HPDE6-E6E7 (cell line): ENCODE measurements around the gene NLN.
"Not testable (repeated sequence)": the region's sequence is repeated elsewhere in the genome, so short reads cannot be mapped to it uniquely, and the experiment has no call there.

Source experiments
- DNase-seq: peaks from one replicate; pipeline ENCODE4 v3.0.0; 2011; ENCODE audit warnings: missing footprints; ENCODE audit errors: extremely low spot score

Gene NLN

DNA sequence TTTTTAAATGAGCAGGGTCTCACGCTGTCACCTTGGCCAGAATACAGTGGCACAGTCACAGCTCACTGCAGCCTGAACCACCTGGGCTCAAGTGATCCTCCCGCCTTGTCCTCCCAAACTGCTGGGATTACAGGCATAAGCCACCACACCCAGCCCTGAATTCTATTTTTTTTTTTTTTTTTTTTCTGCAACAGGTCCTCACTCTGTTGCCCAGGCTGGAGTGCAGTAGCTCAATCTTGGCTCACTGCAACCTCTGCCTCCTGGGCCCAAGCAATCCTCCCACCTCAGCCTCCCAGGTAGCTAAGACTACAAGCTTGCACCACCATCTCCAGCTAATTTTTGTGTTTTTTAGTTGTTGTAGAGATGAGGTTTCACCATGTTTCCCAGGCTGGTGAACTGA lies 51.0 kb downstream of the NLN start:
- not testable (repeated sequence) for DNase-seq

GRCh38 chr5:65774346-65774745 lies 52.3 kb downstream of the NLN start:
- DNase-seq = no peak

- DNase-seq = no peak
Measured at GRCh38 chr5:65775476-65775875, 53.5 kb downstream of the NLN start.

DNA sequence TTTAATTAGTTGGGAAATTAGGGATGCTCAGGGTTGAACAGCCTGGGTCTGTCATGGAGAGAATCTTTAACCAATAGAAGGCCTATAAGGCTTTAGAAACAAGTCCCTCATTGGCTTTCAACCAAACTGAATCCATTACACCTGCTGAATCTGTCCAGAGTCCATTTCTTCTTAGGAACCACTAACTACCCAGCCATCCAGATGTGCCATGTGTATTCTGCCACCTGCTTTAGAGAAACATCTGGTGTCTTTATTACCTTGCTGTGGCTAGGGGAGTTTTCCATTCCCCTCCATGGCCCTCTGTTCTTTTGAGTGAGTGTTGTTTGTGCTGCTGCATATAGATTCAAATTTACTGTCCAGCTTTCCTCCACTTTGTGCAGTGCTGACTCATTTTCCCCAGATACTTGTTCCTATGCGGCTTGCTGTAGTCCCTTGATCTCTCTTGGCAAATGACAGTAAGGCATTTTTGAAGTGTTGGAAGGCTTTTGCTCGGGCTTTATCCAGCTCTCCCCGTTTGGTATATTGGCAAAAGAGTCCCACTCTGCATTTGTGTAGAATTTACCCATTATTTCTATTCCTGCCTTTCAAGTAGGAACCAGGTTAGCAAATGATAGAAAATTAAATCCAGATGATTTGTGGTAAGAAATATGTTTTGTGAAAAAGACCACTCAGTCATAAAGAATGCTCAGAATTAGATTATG lies 54.6 kb downstream of the NLN start:
- no peak for DNase-seq

DNA sequence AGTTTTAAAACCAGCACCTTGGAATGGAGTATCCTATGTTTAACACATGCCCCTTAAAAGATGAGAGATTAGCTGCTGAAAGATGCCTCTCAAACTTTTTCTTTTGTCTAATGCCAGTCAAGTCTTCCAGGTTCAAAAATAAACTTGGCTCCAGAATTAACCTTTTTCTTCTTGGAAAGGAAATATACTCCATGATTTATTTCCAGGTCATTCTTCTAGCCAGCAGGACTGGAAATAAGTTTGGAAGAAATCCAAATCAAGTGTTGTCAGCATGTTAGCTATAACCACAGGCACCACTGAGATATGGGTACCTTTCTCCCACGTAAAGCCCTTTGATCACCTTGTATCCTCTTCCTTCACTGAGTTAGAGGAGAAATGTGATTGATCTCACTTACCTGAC lies 56.1 kb downstream of the NLN start:
- DNase-seq = no peak

DNA sequence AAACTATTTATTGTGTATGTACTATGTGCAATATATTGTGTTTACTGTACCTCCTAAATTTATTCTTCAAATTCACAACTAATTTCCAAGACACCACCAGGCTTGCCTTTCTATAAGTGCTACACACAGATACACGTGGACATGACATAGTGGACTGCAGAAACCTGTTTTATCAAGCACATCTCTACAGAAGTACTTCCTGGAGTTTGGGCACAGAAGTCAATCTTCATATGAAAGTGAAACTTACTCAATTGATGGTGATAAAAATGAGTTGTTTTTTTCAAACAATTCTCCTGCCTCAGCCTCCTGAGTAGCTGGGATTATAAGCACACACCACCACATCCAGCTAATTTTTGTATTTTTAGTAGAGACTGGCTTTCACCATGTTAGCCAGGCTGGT lies 57.6 kb downstream of the NLN start:
- no peak for DNase-seq

- DNase-seq = not testable (repeated sequence)
Measured at GRCh38 chr5:65788296-65788695, 66.3 kb downstream of the NLN start.

- no peak for DNase-seq
Measured at GRCh38 chr5:65790371-65791163, 68.6 kb downstream of the NLN start.

DNA sequence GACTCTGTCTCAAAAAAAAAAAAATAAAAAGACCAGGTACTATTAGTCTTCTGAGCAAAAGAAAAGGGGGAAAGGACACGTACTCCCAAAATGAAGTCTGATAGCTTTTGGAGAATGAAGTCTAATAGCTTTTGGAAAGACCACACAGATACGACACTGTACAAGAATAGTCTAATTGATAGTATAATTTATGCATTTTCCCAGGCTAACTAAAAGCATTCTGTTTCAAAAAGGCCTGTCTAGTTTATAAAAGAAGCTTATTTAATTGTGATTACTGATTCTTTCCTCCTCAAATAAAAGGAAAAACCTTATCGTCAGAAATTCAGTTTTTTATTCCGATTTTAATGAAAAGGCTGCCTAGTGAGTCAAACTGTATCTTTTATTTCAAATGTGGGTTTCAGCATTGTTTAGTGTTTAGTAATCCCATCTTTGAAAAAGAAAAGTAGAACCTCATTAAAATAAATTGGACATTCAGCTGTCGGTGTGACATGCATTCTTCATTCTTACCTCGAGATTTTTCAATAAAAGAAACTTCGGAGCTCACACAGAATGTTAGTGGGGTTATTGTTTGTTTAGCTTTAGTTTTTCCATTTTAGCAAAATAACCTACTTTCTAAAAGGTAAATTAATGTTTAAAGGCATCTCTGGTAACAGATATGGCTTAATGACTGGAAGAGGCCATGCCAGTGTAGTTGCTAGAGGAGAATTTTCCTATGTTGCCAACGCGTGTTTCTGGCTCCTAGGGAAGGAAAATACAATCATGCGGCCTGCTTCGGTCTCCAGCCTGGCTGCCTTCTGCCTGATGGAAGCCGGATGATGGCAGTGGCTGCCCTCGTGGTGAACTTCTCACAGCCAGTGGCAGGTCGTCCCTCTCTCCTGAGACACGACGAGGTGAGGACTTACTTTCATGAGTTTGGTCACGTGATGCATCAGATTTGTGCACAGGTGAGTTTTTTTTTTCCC lies 70.0 kb downstream of the NLN start:
- DNase-seq = no peak

DNA sequence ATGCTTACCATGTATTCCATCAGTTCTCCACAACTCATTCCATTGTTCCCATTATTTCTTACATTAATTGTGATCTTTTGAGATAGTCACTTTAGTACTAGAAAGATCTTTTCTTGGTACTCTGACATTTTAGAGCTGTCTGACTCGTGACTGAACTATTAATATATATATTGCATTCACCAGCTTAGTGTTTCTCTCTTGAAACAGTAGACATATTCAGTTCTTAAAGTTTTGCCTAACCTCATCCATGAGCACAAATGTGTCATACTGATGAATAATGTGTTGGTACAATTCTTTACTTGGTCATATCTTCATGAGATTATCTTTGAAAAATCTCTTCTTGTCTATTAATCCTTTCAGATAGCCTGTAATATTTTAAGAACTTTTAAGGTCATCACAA lies 74.3 kb downstream of the NLN start:
- no peak for DNase-seq

- no peak for DNase-seq
Measured at GRCh38 chr5:65796751-65797316, 74.8 kb downstream of the NLN start.

- no peak for DNase-seq
Measured at GRCh38 chr5:65797481-65797880, 75.5 kb downstream of the NLN start.

DNA sequence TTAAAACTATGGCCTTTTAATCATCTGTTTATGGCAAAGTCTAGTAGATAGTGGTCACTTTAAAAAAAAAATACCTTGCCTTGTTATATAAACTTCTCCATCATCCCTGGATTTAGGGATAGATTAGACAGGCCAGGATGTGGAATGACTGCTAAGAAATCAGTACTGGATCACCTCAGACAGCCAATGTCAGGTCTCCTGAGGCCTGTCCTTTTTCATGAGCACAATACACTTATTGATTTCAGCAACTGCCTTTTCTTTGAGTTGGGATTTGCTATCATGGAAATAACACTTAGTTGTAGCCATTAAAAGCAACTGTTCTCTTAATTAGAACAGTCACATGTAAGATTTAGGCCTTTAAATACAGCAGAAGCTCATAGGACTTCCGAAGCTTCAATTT lies 77.9 kb downstream of the NLN start:
- no peak for DNase-seq

GRCh38 chr5:65800775-65801174 lies 78.8 kb downstream of the NLN start:
- DNase-seq = no peak

- DNase-seq = no peak
Measured at GRCh38 chr5:65801352-65801783, 79.4 kb downstream of the NLN start.

DNA sequence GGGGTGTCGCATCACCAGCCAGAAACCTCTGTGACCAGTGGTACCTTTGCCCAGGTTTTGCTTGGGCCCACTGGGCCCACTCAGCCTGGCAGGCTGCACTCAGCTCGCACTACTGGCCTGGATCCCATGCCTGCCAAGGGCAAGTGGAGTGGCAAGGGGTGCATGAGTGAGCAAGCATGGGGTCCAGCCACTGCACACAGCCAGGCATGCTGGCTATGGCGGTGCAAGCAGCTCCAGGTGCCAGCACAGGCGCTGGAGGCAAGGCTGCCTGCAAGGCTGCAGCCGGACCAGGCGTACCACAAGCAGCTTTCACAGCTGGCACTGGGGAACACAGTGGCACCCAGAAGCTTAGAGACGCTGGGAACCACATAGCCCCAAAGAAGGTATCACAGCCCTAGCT lies 80.1 kb downstream of the NLN start:
- no peak for DNase-seq

- no peak for DNase-seq
Measured at GRCh38 chr5:65802820-65803219, 80.8 kb downstream of the NLN start.

- DNase-seq = no peak
Measured at GRCh38 chr5:65803699-65804391, 81.8 kb downstream of the NLN start.

GRCh38 chr5:65805089-65805488 lies 83.1 kb downstream of the NLN start:
- DNase-seq = no peak

GRCh38 chr5:65807494-65807893 lies 85.5 kb downstream of the NLN start:
- DNase-seq = not testable (repeated sequence)

DNA sequence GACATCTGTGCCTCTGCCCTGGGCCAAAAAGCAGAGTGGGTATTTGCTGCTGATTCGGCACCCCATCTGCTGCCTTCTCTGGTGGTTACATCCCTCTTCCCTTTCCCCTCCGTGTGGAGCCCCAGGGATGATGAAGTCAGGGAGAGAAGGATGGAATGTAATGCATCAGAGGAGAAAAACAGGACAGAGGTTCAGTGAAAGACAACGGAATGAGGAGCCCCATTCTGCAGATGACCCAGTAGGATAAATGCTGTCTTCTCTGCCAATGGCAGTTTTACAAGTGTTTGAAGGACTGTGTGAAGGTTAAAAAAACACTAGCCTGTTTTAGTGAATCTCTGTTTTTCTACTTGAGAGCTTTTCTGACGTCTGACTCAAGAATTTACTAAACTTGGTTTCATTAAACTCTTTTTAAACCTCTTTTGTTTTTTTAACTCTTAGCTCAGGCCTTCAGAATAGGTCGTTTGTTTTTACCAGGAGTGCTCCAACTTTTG lies 86.3 kb downstream of the NLN start:
- no peak for DNase-seq
